HG03280 (cell line): ENCODE results near the gene RSAD1.
"Not testable (repeated sequence)": the region's sequence is repeated elsewhere in the genome, so short reads cannot be mapped to it uniquely, and the experiment has no call there.

Source experiments
- ATAC-seq: cut with Tn5 transposase; IDR thresholded peaks from one replicate; pipeline ENCODE4 v1.9.1; 2021; ENCODE audit warnings: mild to moderate bottlenecking, moderate library complexity; ENCODE audit not compliant: unreplicated experiment

RSAD1 gene

GRCh38 chr17:50471009-50471905 is 7.4 kb upstream of the RSAD1 start:
- no peak for ATAC-seq

- no peak for ATAC-seq
Measured at GRCh38 chr17:50472286-50472685, 6.4 kb upstream of the RSAD1 start.

- ATAC-seq, result not testable (repeated sequence)
Measured at GRCh38 chr17:50472761-50473161, 5.9 kb upstream of the RSAD1 start.

- no peak for ATAC-seq
Measured at GRCh38 chr17:50473901-50474300, 4.8 kb upstream of the RSAD1 start.

- no peak for ATAC-seq
Measured at GRCh38 chr17:50474523-50474922, 4.1 kb upstream of the RSAD1 start.

- ATAC-seq, result no peak
Measured at GRCh38 chr17:50475362-50475761, 3.3 kb upstream of the RSAD1 start.

GRCh38 chr17:50475775-50476544 is 2.7 kb upstream of the RSAD1 start:
- not testable (repeated sequence) for ATAC-seq

GRCh38 chr17:50476545-50477315 is 1.9 kb upstream of the RSAD1 start:
- ATAC-seq, result no peak

- ATAC-seq, result no peak
Measured at GRCh38 chr17:50477976-50478375, 684 bp upstream of the RSAD1 start.

- ATAC-seq, result no peak
Measured at GRCh38 chr17:50479522-50480141, 972 bp downstream of the RSAD1 start.

GRCh38 chr17:50480142-50480764 is 1.6 kb downstream of the RSAD1 start:
- no peak for ATAC-seq

GRCh38 chr17:50480854-50481490 is 2.3 kb downstream of the RSAD1 start:
- no peak for ATAC-seq

GRCh38 chr17:50481648-50482047 is 3.0 kb downstream of the RSAD1 start:
- no peak for ATAC-seq

GRCh38 chr17:50482110-50482509 is 3.5 kb downstream of the RSAD1 start:
- ATAC-seq, result no peak

- peak; percentile 36 for ATAC-seq
Measured at GRCh38 chr17:50482516-50482915, 3.9 kb downstream of the RSAD1 start.

- no peak for ATAC-seq
Measured at GRCh38 chr17:50483266-50483665, 4.6 kb downstream of the RSAD1 start.

- ATAC-seq, result no peak
Measured at GRCh38 chr17:50484386-50485155, 5.9 kb downstream of the RSAD1 start.

- no peak for ATAC-seq
Measured at GRCh38 chr17:50487213-50488096, 8.8 kb downstream of the RSAD1 start.
